SJSA1 (cell line): ENCODE results near the gene SASH1. TPM values are rescaled to one million over a fixed set of nuclear protein-coding genes. Genes with fewer than 3 reads are reported as not detected.
"Not testable (repeated sequence)": the region's sequence is repeated elsewhere in the genome, so short reads cannot be mapped to it uniquely, and the experiment has no call there.

Experiments used
- DNase-seq, 2 experiments: peaks; one replicate each; pipeline ENCODE4 v3.0.0-alpha.2; 2015 to 2020; ENCODE audit warnings: low spot score in 2 of 2, low read depth in 1 of 2
- H3K27ac ChIP-seq: fragments of 250-450 bp; sonication (Bioruptor Pico); 2 replicates; pipeline ENCODE4 v1.5.1; 2020; ENCODE audit warnings: mild to moderate bottlenecking, moderate library complexity
- H3K27me3 ChIP-seq: fragments of 250-450 bp; sonication (Bioruptor Pico); replicated peaks from 2 replicates; pipeline ENCODE4 v1.5.1; 2020; ENCODE audit warnings: mild to moderate bottlenecking, moderate library complexity
- H3K36me3 ChIP-seq: fragments of 250-450 bp; sonication (Bioruptor Pico); 2 replicates; pipeline ENCODE4 v1.5.1; 2020; ENCODE audit warnings: mild to moderate bottlenecking
- H3K4me1 ChIP-seq: fragments of 250-450 bp; sonication (Bioruptor Pico); replicated peaks from 2 replicates; pipeline ENCODE4 v1.6.1; 2021; ENCODE audit warnings: mild to moderate bottlenecking
- H3K4me3 ChIP-seq: fragments of 250-450 bp; sonication (Bioruptor Pico); 2 replicates; pipeline ENCODE4 v1.5.1; 2020; ENCODE audit warnings: mild to moderate bottlenecking
- H3K9me3 ChIP-seq: fragments of 250-450 bp; sonication (Bioruptor Pico); replicated peaks from 2 replicates; pipeline ENCODE4 v1.5.1; 2020; ENCODE audit warnings: mild to moderate bottlenecking
- total RNA-seq: library from RNA; depleted of rRNA; stranded (reverse); fragments of >200 nt; shearing (Covaris generic); gene quantifications from 2 replicates; pipeline ENCODE4 v1.2.3, GENCODE V29; 2014

SASH1 gene
- total RNA-seq, 1 experiment from 2014 or later, result 10.4 TPM

- H3K4me3 ChIP-seq, result no peak overlapping the region
- H3K27me3 ChIP-seq, result no peaks in the 10 kb centered on the region; the same call in 1 of the 2 replicates
- no peaks in the 10 kb centered on the region for H3K36me3 ChIP-seq
- no peak for DNase-seq
- H3K27ac ChIP-seq, result no peak overlapping the region
- H3K9me3 ChIP-seq, result no peaks in the 10 kb centered on the region
- H3K4me1 ChIP-seq, result no peaks in the 10 kb centered on the region
These were observed 46.4 kb downstream of the SASH1 start for GRCh38 chr6:148389086-148389485.

- Histone ChIP-seq H3K27me3 (no peaks in the 10 kb centered on the region; the same call in 1 of the 2 replicates), H3K4me1 (no peaks in the 10 kb centered on the region), H3K36me3 (no peaks in the 10 kb centered on the region), H3K27ac (no peak overlapping the region), H3K9me3 (no peaks in the 10 kb centered on the region), H3K4me3 (no peak overlapping the region)
- DNase-seq, result no peak
These were observed 47.3 kb downstream of the SASH1 start for GRCh38 chr6:148389917-148390316.

GRCh38 chr6:148392127-148392526 lies 49.5 kb downstream of the SASH1 start:
- not testable (repeated sequence) for H3K27ac ChIP-seq, H3K36me3 ChIP-seq, H3K27me3 ChIP-seq, DNase-seq, H3K4me1 ChIP-seq, H3K9me3 ChIP-seq, H3K4me3 ChIP-seq

- H3K4me1 ChIP-seq, result no peaks in the 10 kb centered on the region
- H3K36me3 ChIP-seq, result no peaks in the 10 kb centered on the region
- H3K27ac ChIP-seq, result no peak overlapping the region
- H3K9me3 ChIP-seq, result no peaks in the 10 kb centered on the region
- H3K27me3 ChIP-seq, result no peaks in the 10 kb centered on the region; the same call in 1 of the 2 replicates
- H3K4me3 ChIP-seq, result no peak overlapping the region
- no peak for DNase-seq
These were observed 50.0 kb downstream of the SASH1 start for GRCh38 chr6:148392671-148393070.

- no peak overlapping the region for H3K4me3 ChIP-seq
- H3K27me3 ChIP-seq, result no peaks in the 10 kb centered on the region; the same call in 1 of the 2 replicates
- H3K9me3 ChIP-seq, result no peaks in the 10 kb centered on the region
- DNase-seq, result no peak
- no peaks in the 10 kb centered on the region for H3K4me1 ChIP-seq
- 0 out of 2 replicates have a peak, but pooled peaks cover 3% of the 10 kb centered on the region for H3K36me3 ChIP-seq
- H3K27ac ChIP-seq, result no peak overlapping the region
These were observed 53.0 kb downstream of the SASH1 start for GRCh38 chr6:148395583-148396101.

- Histone ChIP-seq H3K4me3 (no peak overlapping the region), H3K4me1 (no peaks in the 10 kb centered on the region), H3K36me3 (0 out of 2 replicates have a peak, but pooled peaks cover 3% of the 10 kb centered on the region), H3K27me3 (no peaks in the 10 kb centered on the region; the same call in 1 of the 2 replicates), H3K9me3 (no peaks in the 10 kb centered on the region), H3K27ac (no peak overlapping the region)
- no peak for DNase-seq
These were observed 53.8 kb downstream of the SASH1 start for GRCh38 chr6:148396411-148396810.

- no peak overlapping the region for H3K27ac ChIP-seq
- no peaks in the 10 kb centered on the region for H3K9me3 ChIP-seq
- H3K4me1 ChIP-seq, result 0 out of 2 replicates have a peak, but pooled peaks cover under 1% of the 10 kb centered on the region
- no peak overlapping the region for H3K4me3 ChIP-seq
- H3K27me3 ChIP-seq, result no peaks in the 10 kb centered on the region
- no peak for DNase-seq
- H3K36me3 ChIP-seq, result 0 out of 2 replicates have a peak, but pooled peaks cover 3% of the 10 kb centered on the region
These were observed 54.3 kb downstream of the SASH1 start for GRCh38 chr6:148396926-148397325.

- H3K4me3 ChIP-seq, result no peak overlapping the region
- 0 out of 2 replicates have a peak, but pooled peaks cover 3% of the 10 kb centered on the region for H3K4me1 ChIP-seq
- H3K36me3 ChIP-seq, result 0 out of 2 replicates have a peak, but pooled peaks cover 3% of the 10 kb centered on the region
- no peaks in the 10 kb centered on the region for H3K9me3 ChIP-seq
- H3K27ac ChIP-seq, result no peak overlapping the region
- no peak for DNase-seq
- no peaks in the 10 kb centered on the region for H3K27me3 ChIP-seq
These were observed 55.6 kb downstream of the SASH1 start for GRCh38 chr6:148398244-148398643.

- no peak overlapping the region for H3K27ac ChIP-seq
- 0 out of 2 replicates have a peak, but pooled peaks cover 3% of the 10 kb centered on the region for H3K36me3 ChIP-seq
- H3K4me1 ChIP-seq, result 0 out of 2 replicates have a peak, but pooled peaks cover 3% of the 10 kb centered on the region
- DNase-seq, result no peak
- H3K4me3 ChIP-seq, result no peak overlapping the region
- no peaks in the 10 kb centered on the region for H3K27me3 ChIP-seq
- no peaks in the 10 kb centered on the region for H3K9me3 ChIP-seq
These were observed 56.0 kb downstream of the SASH1 start for GRCh38 chr6:148398678-148399077.

- Histone ChIP-seq H3K36me3 (0 out of 2 replicates have a peak, but pooled peaks cover 3% of the 10 kb centered on the region), H3K4me1 (peaks cover 19% of the 10 kb centered on the region), H3K27ac (no peak overlapping the region), H3K27me3 (no peaks in the 10 kb centered on the region), H3K4me3 (no peak overlapping the region), H3K9me3 (no peaks in the 10 kb centered on the region)
- no peak for DNase-seq
These were observed 58.9 kb downstream of the SASH1 start for GRCh38 chr6:148401571-148401970.

- no peak overlapping the region for H3K4me3 ChIP-seq
- DNase-seq, result no peak
- peaks cover 27% of the 10 kb centered on the region for H3K4me1 ChIP-seq
- no peaks in the 10 kb centered on the region for H3K27me3 ChIP-seq
- H3K36me3 ChIP-seq, result no peaks in the 10 kb centered on the region
- no peaks in the 10 kb centered on the region for H3K9me3 ChIP-seq
- H3K27ac ChIP-seq, result no peak overlapping the region
These were observed 61.9 kb downstream of the SASH1 start for GRCh38 chr6:148404456-148405054.

DNA sequence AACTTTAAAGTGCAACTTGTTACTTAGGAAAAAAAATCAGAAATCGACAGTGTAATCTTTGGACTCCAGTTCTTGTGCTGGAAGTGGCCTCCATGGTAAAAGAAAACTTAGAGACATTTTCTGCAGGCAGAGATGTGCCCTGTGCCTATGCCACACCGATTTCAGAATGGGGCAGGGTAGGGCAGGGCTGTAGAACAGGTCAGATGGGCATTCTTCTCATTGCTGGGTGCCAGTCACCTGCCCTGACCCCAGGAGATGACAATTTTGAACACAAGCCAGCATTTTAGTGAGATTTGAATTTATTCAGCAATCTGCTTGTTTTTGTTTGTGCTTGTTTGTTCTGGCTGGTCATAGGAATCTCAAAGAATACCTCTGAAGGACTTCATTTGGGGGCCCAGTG lies 63.3 kb downstream of the SASH1 start:
- peaks cover 27% of the 10 kb centered on the region for H3K4me1 ChIP-seq
- DNase-seq, result no peak
- H3K36me3 ChIP-seq, result no peaks in the 10 kb centered on the region
- H3K4me3 ChIP-seq, result no peak overlapping the region
- H3K27me3 ChIP-seq, result no peaks in the 10 kb centered on the region
- H3K27ac ChIP-seq, result no peak overlapping the region
- H3K9me3 ChIP-seq, result no peaks in the 10 kb centered on the region

DNA sequence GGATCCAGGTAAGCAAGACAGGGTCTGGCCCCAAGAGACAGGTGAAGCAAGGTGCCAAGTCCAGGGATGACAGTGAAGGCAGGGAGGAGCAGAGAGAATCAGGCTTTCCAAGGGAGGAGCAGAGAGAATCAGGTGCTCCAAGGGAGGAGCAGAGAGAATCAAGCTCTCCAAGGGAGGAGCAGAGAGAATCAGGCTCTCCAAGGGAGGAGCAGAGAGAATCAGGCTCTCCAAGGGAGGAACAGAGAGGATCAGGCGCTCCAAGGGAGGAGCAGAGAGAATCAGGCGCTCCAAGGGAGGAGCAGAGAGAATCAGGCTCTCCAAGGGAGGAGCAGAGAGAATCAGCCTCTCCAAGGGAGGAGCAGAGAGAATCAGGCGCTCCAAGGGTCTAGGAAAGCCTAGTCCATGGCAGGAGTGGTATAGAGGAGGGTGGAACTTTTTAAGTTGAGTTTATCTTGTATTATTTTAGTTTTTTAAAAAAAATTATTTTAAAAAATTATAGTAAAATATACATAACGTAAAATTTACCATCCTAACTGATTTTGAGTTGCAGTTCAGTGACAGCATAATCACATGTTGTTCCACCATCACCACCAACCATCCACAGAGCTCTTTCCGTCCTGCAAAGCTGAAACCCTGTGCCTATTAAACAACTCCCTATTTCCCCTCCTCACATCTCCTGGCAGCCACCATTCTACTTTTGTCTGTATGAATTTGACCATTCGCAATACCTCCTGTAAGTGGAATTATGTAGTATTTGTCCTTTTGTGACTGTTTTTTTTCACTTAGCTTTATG lies 64.1 kb downstream of the SASH1 start:
- H3K36me3 ChIP-seq, result no peaks in the 10 kb centered on the region
- H3K4me1 ChIP-seq, result peaks cover 27% of the 10 kb centered on the region
- H3K27me3 ChIP-seq, result no peaks in the 10 kb centered on the region
- no peak for DNase-seq
- H3K4me3 ChIP-seq, result no peak overlapping the region
- H3K9me3 ChIP-seq, result no peaks in the 10 kb centered on the region
- peak overlapping the region; percentile 26 for H3K27ac ChIP-seq

DNA sequence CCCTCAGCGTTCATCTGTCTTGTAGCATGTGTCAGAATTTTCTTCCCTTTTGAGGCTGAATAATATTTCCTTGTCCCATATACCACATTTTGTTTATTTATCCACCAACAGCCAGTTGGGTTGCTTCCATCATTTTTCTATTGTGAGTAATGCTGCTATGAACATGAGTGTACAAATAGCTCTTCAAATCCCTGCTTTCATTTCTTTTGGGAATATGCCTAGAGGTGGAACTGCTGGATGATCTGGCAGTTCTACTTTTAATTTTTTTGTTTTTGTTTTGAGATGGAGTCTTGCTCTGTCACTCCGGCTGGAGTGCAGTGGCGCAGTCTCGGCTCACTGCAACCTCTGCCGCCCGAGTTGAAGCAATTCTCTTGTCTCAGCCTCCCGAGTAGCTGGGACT lies 64.7 kb downstream of the SASH1 start:
- Histone ChIP-seq H3K4me3 (no peak overlapping the region), H3K4me1 (peaks cover 24% of the 10 kb centered on the region), H3K36me3 (no peaks in the 10 kb centered on the region), H3K9me3 (no peaks in the 10 kb centered on the region), H3K27ac (peak overlapping the region; percentile 55), H3K27me3 (no peaks in the 10 kb centered on the region)
- DNase-seq, result peak; percentile 62 to 95
